C1 segment of cervical spinal cord (tissue), 14 donors: ENCODE data around the gene EIF5A.

Experiments
- DNase-seq, 14 donors: peaks; one replicate each; lab custom pipeline; 2025; lab: John Stamatoyannopoulos, UW

EIF5A gene

GRCh38 chr17:7306911-7307685 lies at the start of gene EIF5A:
TSS of gene EIF5A (plus strand) at chr17:7307628. CDS start at chr17:7309636, 2,008 bp downstream.
- DNase-seq = peak; percentile 94 to 100 (median 99)

- DNase-seq = no peak
Observed at GRCh38 chr17:7258731-7259554, 48.5 kb upstream of the EIF5A start.

- no peak for DNase-seq
Observed at GRCh38 chr17:7259555-7259889, 47.9 kb upstream of the EIF5A start.

- no peak for DNase-seq
Observed at GRCh38 chr17:7260151-7260550, 47.3 kb upstream of the EIF5A start.

GRCh38 chr17:7260651-7261378 lies 46.6 kb upstream of the EIF5A start:
- DNase-seq = no peak

- DNase-seq = no peak
Observed at GRCh38 chr17:7261379-7262191, 45.8 kb upstream of the EIF5A start.

GRCh38 chr17:7262192-7262934 lies 45.1 kb upstream of the EIF5A start, which contains the start of gene CLDN7:
TSS of gene CLDN7 (minus strand) at chr17:7262478. CDS start at chr17:7262043, 435 bp downstream.
- DNase-seq = no peak

- DNase-seq = no peak
Observed at GRCh38 chr17:7262935-7263800, 44.3 kb upstream of the EIF5A start.

- DNase-seq = no peak
Observed at GRCh38 chr17:7263801-7264078, 43.7 kb upstream of the EIF5A start.

GRCh38 chr17:7266784-7267183 lies 40.6 kb upstream of the EIF5A start:
- DNase-seq = no peak

GRCh38 chr17:7279448-7279847 lies 28.0 kb upstream of the EIF5A start:
- no peak for DNase-seq

- DNase-seq = peak; percentile 11 to 83 (median 67)
Observed at GRCh38 chr17:7280519-7281073, 26.8 kb upstream of the EIF5A start.

- DNase-seq = peak in 12 of 14 donors; percentile 15 to 84 (median 67)
Observed at GRCh38 chr17:7281074-7281952, 26.1 kb upstream of the EIF5A start, which contains the start of gene SLC2A4. TSS of gene SLC2A4 (plus strand) at chr17:7281718. CDS start at chr17:7281935, 217 bp downstream.

GRCh38 chr17:7281953-7282751 lies 25.3 kb upstream of the EIF5A start:
- peak in 1 of 14 donors; percentile 9 for DNase-seq

GRCh38 chr17:7282752-7283321 lies 24.6 kb upstream of the EIF5A start:
- no peak for DNase-seq

- DNase-seq = no peak
Observed at GRCh38 chr17:7283471-7284216, 23.8 kb upstream of the EIF5A start.
